ENCODE measurements around the gene CD207. TPM values are rescaled to one million over a fixed set of nuclear protein-coding genes. Genes with fewer than 3 reads are reported as not detected.

The CD207 gene
- polyA plus RNA-seq, 3 donors = 0.05 TPM; not detected in 2

- 100% methylated on average over 1 of the region's 1 CpG for WGBS (ENCODE audit: insufficient coverage)
- Histone ChIP-seq H4K20me1 (ENCODE audit: insufficient read depth, low read length) (no peaks in the 10 kb centered on the region), H3K9ac (ENCODE audit: insufficient read depth, low read length, poor library complexity, severe bottlenecking) (no peak overlapping the region), H3K9me3 (replicated peaks in 1 of 2; ENCODE audit: control insufficient read depth in 1 of 2, insufficient read depth in 1 of 2, low read length in 2 of 2) (no peaks in the 10 kb centered on the region), H3K4me1 (ENCODE audit: control insufficient read depth in 1 of 2, insufficient read depth in 2 of 2, low read length in 2 of 2) (peaks cover 37 to 42% of the 10 kb centered on the region in 2 donors), H3K27ac (ENCODE audit: low read depth in 1 of 2, low read length in 2 of 2) (no peak overlapping the region), H2AFZ (ENCODE audit: insufficient read depth, low read depth, low read length, poor library complexity, severe bottlenecking) (no peak overlapping the region), H3K27me3 (ENCODE audit: control insufficient read depth in 2 of 2, insufficient read depth in 2 of 2, low read length in 2 of 2) (peaks cover 10 to 15% of the 10 kb centered on the region in 2 donors), H3K79me2 (ENCODE audit: insufficient read depth, low read length) (no peaks in the 10 kb centered on the region), H3K4me2 (replicated peaks; ENCODE audit: extremely low read depth, low read length, poor library complexity, severe bottlenecking) (no peak overlapping the region), H3K36me3 (replicated peaks in 1 of 2; ENCODE audit: control insufficient read depth in 1 of 2, insufficient read depth in 2 of 2, low read length in 2 of 2) (no peaks in the 10 kb centered on the region), H3K4me3 (replicated peaks in 1 of 3; ENCODE audit: low read depth in 2 of 3, low read length in 3 of 3) (no peak overlapping the region)
- DNase-seq = no peak
- H3K27me3 Mint-ChIP-seq (ENCODE audit: low read depth in 3 of 3) = peaks cover 23 to 33% (median 28%) of the 10 kb centered on the region in 3 donors
- H3K4me3 Mint-ChIP-seq = no peak overlapping the region
- TF ChIP-seq CTCF (IDR thresholded peaks at IDR 0.05) = no peak
- intact Hi-C loops (cut with micrococcal nuclease) = loop anchor here in 1 of 2 donors (5.0 kb wide), 1 partner anchor 68 kb away; no protein-coding TSS in a partner anchor
- peak overlapping the region in 1 of 7 donors; percentile 44 for H3K27ac Mint-ChIP-seq
- peaks cover 36% of the 10 kb centered on the region for H3K4me1 Mint-ChIP-seq
- H3K36me3 Mint-ChIP-seq = no peaks in the 10 kb centered on the region
- H3K9me3 Mint-ChIP-seq = peaks cover 0 to 4% (median 0%) of the 10 kb centered on the region in 7 donors
These were observed 20.1 kb upstream of the CD207 start for GRCh38 chr2:70855667-70856066.

GRCh38 chr2:70854411-70854810, 18.8 kb upstream of the CD207 start:
- WGBS (ENCODE audit: insufficient coverage) = no CpG with 5 or more reads among the region's 4 CpGs
- peak in 1 of 3 donors; percentile 31 for DNase-seq

More at GRCh38 chr2:70854411-70854810, 18.8 kb upstream of the CD207 start:
- intact Hi-C loops (cut with micrococcal nuclease) = no loop called here
- Histone ChIP-seq H4K20me1 (ENCODE audit: insufficient read depth, low read length) (no peaks in the 10 kb centered on the region), H2AFZ (ENCODE audit: insufficient read depth, low read depth, low read length, poor library complexity, severe bottlenecking) (peak overlapping the region; percentile 25), H3K9me3 (replicated peaks in 1 of 2; ENCODE audit: control insufficient read depth in 1 of 2, insufficient read depth in 1 of 2, low read length in 2 of 2) (no peaks in the 10 kb centered on the region), H3K79me2 (ENCODE audit: insufficient read depth, low read length) (no peaks in the 10 kb centered on the region), H3K4me2 (replicated peaks; ENCODE audit: extremely low read depth, low read length, poor library complexity, severe bottlenecking) (no peak overlapping the region), H3K4me3 (replicated peaks in 1 of 3; ENCODE audit: low read depth in 2 of 3, low read length in 3 of 3) (no peak overlapping the region), H3K9ac (ENCODE audit: insufficient read depth, low read length, poor library complexity, severe bottlenecking) (no peak overlapping the region), H3K4me1 (ENCODE audit: control insufficient read depth in 1 of 2, insufficient read depth in 2 of 2, low read length in 2 of 2) (peaks cover 39 to 46% of the 10 kb centered on the region in 2 donors), H3K27ac (ENCODE audit: low read depth in 1 of 2, low read length in 2 of 2) (peak overlapping the region in 1 of 2 donors; percentile 54), H3K36me3 (replicated peaks in 1 of 2; ENCODE audit: control insufficient read depth in 1 of 2, insufficient read depth in 2 of 2, low read length in 2 of 2) (no peaks in the 10 kb centered on the region), H3K27me3 (ENCODE audit: control insufficient read depth in 2 of 2, insufficient read depth in 2 of 2, low read length in 2 of 2) (peaks cover 4 to 6% of the 10 kb centered on the region in 2 donors)
- Mint-ChIP-seq H3K27me3 (ENCODE audit: low read depth in 3 of 3) (peaks cover 12 to 23% (median 16%) of the 10 kb centered on the region in 3 donors), H3K27ac (peak overlapping the region in 3 of 7 donors; percentile 2 to 66 (median 16)), H3K36me3 (no peaks in the 10 kb centered on the region), H3K4me1 (peaks cover 43% of the 10 kb centered on the region), H3K9me3 (peaks cover 0 to 4% (median 0%) of the 10 kb centered on the region in 7 donors), H3K4me3 (no peak overlapping the region)
- TF ChIP-seq CTCF (IDR thresholded peaks at IDR 0.05) = no peak
